OCI-LY1 (cell line): ENCODE results near the gene RPLP2.

Source experiments
- H2AFZ ChIP-seq: fragments of 200-600 bp; sonication (generic), shearing (Covaris generic); 2 replicates; pipeline ENCODE4 v1.6.0; 2014; ENCODE audit warnings: antibody characterized with exemption, mild to moderate bottlenecking, low read length
- H3F3A ChIP-seq: fragments of 200-600 bp; sonication (generic), shearing (Covaris generic); 2 replicates; pipeline ENCODE4 v1.6.0; 2014; ENCODE audit warnings: mild to moderate bottlenecking, antibody characterized with exemption, low read length, moderate library complexity; ENCODE audit not compliant: insufficient read depth
- H3K27ac ChIP-seq: fragments of 200-600 bp; sonication (generic); 2 replicates; pipeline ENCODE4 v1.5.1; 2014; ENCODE audit warnings: low read length, mixed run types, mild to moderate bottlenecking, low read depth; ENCODE audit not compliant: poor library complexity, severe bottlenecking
- H3K27me3 ChIP-seq: fragments of 200-600 bp; sonication (generic); 2 replicates; pipeline ENCODE4 v1.6.0; 2014; ENCODE audit warnings: antibody characterized with exemption, mild to moderate bottlenecking, low read length, moderate library complexity; ENCODE audit not compliant: insufficient read depth
- H3K36me3 ChIP-seq: fragments of 200-600 bp; sonication (generic); 2 replicates; pipeline ENCODE4 v1.6.1; 2014; ENCODE audit warnings: mild to moderate bottlenecking, antibody characterized with exemption, low read length, moderate library complexity, mixed read lengths; ENCODE audit not compliant: insufficient read depth
- H3K4me1 ChIP-seq: fragments of 200-600 bp; sonication (generic); 2 replicates; pipeline ENCODE4 v1.5.1; 2014; ENCODE audit warnings: mild to moderate bottlenecking, low read length, moderate library complexity; ENCODE audit not compliant: insufficient read depth, severe bottlenecking
- H3K4me2 ChIP-seq: fragments of 200-600 bp; sonication (generic), shearing (Covaris generic); 2 replicates; pipeline ENCODE4 v1.6.1; 2014; ENCODE audit warnings: low read length
- H3K4me3 ChIP-seq: fragments of 200-600 bp; sonication (generic); 2 replicates; pipeline ENCODE4 v1.5.1; 2014; ENCODE audit warnings: low read length, low read depth, mild to moderate bottlenecking, mixed read lengths; ENCODE audit not compliant: poor library complexity, severe bottlenecking
- H3K79me2 ChIP-seq: fragments of 200-600 bp; shearing (Covaris generic); 2 replicates; pipeline ENCODE4 v1.6.1; 2016; ENCODE audit warnings: mixed run types, low read length, mixed read lengths; ENCODE audit not compliant: insufficient read depth
- H3K9ac ChIP-seq: fragments of 200-600 bp; sonication (generic), shearing (Covaris generic); 2 replicates; pipeline ENCODE4 v1.6.1; 2014; ENCODE audit warnings: mild to moderate bottlenecking, low read length, mixed read lengths
- H3K9me2 ChIP-seq: fragments of 200-600 bp; sonication (generic), shearing (Covaris generic); 2 replicates; pipeline ENCODE4 v1.6.1; 2014; ENCODE audit warnings: low read depth, mild to moderate bottlenecking, low read length, mixed read lengths
- H3K9me3 ChIP-seq: fragments of 200-600 bp; shearing (Covaris generic); 2 replicates; pipeline ENCODE4 v1.6.1; 2014; ENCODE audit warnings: low read length, mixed read lengths
- H4K20me1 ChIP-seq: fragments of 200-600 bp; sonication (generic), shearing (Covaris generic); 2 replicates; pipeline ENCODE4 v1.6.0; 2016; ENCODE audit warnings: mild to moderate bottlenecking, low read length; ENCODE audit not compliant: insufficient read depth
- EZH2 ChIP-seq: fragments of 200-600 bp; sonication (generic), shearing (Covaris generic); IDR thresholded peaks from 2 replicates; pipeline ENCODE4 v1.8.0; 2017; ENCODE audit warnings: borderline replicate concordance, mixed run types, mild to moderate bottlenecking, antibody characterized with exemption, low read length, moderate library complexity, mixed read lengths
- TF ChIP-seq, protein P1 (sequence below): fragments of 200-600 bp; sonication (generic), shearing (Covaris generic); IDR thresholded peaks from 2 replicates; pipeline ENCODE4 v1.5.1; 2017; ENCODE audit warnings: mild to moderate bottlenecking, antibody characterized with exemption, low read length, moderate library complexity, mixed read lengths

Gene RPLP2

DNA sequence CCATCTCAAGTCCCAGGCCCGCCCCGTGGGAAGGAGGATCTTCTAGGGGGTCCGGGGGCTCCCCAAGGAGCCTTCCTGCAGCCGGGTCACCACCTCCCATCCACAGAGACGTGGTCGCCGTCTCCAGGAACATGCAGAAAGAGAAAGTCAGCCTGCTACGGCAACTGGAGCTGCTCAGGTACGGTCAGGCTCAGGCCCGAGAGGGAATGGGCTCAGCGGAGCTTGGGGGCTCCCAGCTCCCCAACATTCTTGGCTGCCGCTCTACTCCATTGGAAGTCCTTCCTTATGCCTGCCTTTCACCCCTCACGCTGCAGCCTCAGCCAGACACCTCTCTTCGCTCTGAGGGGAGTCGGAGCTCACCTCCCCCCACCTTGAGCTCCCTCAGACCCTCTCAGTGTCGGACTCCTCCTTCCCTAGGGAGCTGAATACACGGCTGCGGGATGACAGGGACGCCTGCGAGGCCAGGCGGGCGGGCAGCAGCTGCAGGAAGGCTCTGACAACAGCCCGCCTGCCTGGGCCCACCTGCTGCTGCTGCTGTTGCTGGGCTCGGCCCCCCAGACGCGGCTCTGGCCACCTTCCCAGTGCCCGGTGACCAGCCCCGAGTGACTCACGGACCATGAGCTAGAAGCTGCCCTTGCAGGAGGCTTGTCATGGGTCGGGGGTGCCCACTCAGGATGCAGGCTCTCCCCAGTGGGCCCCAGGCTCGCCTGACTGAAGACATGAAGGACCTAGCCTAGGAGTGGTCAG is 21.5 kb downstream of the RPLP2 start:
- Histone ChIP-seq H3F3A (no peaks in the 10 kb centered on the region), H3K9me3 (no peaks in the 10 kb centered on the region), H3K36me3 (no peaks in the 10 kb centered on the region), H3K4me3 (no peak overlapping the region), H4K20me1 (no peaks in the 10 kb centered on the region), H3K9me2 (no peaks in the 10 kb centered on the region), H3K9ac (no peak overlapping the region), H2AFZ (no peak overlapping the region), H3K27me3 (peaks cover 22% of the 10 kb centered on the region), H3K27ac (no peak overlapping the region), H3K4me1 (peaks cover 31% of the 10 kb centered on the region), H3K4me2 (peak overlapping the region; percentile 70; the same call in 1 of the 2 replicates), H3K79me2 (no peaks in the 10 kb centered on the region)
- TF ChIP-seq, protein P1, sequence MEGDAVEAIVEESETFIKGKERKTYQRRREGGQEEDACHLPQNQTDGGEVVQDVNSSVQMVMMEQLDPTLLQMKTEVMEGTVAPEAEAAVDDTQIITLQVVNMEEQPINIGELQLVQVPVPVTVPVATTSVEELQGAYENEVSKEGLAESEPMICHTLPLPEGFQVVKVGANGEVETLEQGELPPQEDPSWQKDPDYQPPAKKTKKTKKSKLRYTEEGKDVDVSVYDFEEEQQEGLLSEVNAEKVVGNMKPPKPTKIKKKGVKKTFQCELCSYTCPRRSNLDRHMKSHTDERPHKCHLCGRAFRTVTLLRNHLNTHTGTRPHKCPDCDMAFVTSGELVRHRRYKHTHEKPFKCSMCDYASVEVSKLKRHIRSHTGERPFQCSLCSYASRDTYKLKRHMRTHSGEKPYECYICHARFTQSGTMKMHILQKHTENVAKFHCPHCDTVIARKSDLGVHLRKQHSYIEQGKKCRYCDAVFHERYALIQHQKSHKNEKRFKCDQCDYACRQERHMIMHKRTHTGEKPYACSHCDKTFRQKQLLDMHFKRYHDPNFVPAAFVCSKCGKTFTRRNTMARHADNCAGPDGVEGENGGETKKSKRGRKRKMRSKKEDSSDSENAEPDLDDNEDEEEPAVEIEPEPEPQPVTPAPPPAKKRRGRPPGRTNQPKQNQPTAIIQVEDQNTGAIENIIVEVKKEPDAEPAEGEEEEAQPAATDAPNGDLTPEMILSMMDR = no peak
- TF ChIP-seq EZH2 = no peak

DNA sequence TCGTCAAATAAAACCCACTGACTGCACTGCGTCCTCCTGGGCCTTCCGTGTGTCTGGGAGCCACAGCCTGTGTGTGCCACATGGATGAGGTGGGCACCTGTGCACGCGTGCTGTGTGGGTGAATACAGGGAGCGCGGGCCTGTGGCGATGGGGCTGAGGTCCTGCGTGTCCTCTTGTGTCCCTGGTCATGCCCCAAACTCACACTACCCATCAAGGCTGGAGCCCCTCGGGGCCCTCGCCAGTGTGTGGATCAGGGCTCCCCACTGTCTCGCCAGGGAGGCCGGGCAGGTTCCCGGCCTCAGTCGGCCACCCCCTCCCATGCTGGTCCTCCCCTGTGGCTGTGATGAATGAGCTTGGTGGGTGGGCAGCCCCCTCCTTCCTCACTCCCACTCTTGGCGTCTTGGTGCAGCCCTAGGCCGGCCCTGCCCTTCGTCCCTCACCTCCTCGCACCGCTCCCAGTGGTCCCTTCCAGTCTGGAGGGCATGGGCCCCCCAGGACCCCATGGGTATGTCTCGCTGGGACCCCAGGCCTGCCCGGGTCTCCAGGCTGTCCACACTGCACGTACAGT is 22.3 kb downstream of the RPLP2 start:
- Histone ChIP-seq H3K79me2 (no peaks in the 10 kb centered on the region), H3K9me3 (no peaks in the 10 kb centered on the region), H3K4me3 (peak overlapping the region; percentile 38), H3K27ac (no peak overlapping the region), H2AFZ (no peak overlapping the region), H3K36me3 (no peaks in the 10 kb centered on the region; the same call in 1 of the 2 replicates), H4K20me1 (no peaks in the 10 kb centered on the region), H3F3A (no peaks in the 10 kb centered on the region), H3K4me1 (peaks cover 27% of the 10 kb centered on the region), H3K9ac (no peak overlapping the region; the same call in 1 of the 2 replicates), H3K27me3 (peaks cover 22% of the 10 kb centered on the region), H3K9me2 (no peaks in the 10 kb centered on the region), H3K4me2 (peak overlapping the region; percentile 45; the same call in 1 of the 2 replicates)
- TF ChIP-seq EZH2 = no peak
- TF ChIP-seq, protein P1 = no peak

DNA sequence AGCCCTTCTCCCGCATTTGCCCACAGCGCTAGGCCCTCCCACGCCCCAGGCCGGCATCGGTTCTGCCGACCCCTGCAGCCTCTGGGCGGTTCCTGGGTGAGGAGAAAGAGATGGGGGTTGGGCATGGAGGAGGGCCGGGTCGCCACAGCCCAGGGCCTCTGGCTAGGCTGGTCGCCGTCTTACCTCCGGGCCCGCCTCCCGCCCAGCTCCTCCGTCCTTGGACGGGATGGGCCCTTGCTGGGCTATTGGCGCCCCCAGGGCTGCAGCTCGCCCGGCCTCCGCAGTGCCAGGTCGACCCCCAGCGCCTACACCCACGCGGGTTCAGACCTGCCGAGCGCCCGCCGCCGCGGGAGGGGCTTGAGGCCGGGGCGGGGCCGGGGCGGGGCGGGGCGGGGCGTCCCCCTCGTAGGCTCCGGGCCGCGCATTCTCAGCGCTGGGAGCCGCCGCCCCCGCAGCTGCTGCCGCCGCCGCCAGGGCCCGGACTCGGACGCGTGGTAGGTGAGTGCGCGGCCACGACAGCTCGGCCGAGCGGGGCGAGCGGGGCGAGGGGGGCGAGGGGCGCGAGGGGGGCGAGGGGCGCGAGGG is 22.9 kb downstream of the RPLP2 start, which contains the start of gene CD151:
CD151 (plus strand) TSS at position 424 of the 585 bp plus-strand sequence. CDS start 3,118 bp downstream, outside the sequence.
- peaks cover 22% of the 10 kb centered on the region for H3K27me3 ChIP-seq
- H3K4me1 ChIP-seq = peaks cover 22% of the 10 kb centered on the region
- H3K9ac ChIP-seq = no peak within 1 kb of the TSS; the same call in 1 of the 2 replicates
- no peak within 1 kb of the TSS for H3K27ac ChIP-seq
- peak within 1 kb of the TSS; percentile 57 for H3K4me2 ChIP-seq
- H3K4me3 ChIP-seq = peak within 1 kb of the TSS; percentile 43
- H3K9me2 ChIP-seq = no peaks in the 10 kb centered on the region
- no peaks in the 10 kb centered on the region for H3K9me3 ChIP-seq
- H2AFZ ChIP-seq = no peak within 1 kb of the TSS
- peaks cover 4% of the 10 kb centered on the region; the same call in 1 of the 2 replicates for H3K36me3 ChIP-seq
- H3F3A ChIP-seq = no peaks in the 10 kb centered on the region
- TF ChIP-seq EZH2 = no peak
- TF ChIP-seq, protein P1 = no peak
- no peaks in the 10 kb centered on the region for H3K79me2 ChIP-seq
- H4K20me1 ChIP-seq = no peaks in the 10 kb centered on the region
